T47D (cell line): ENCODE results near the gene ABLIM1.

ENCODE experiments used
- DNase-seq, 2 experiments: peaks; one replicate each; pipeline versions ENCODE4 v3.0.0 to v3.0.0-alpha.2; 2011 to 2012; ENCODE audit warnings: low read depth in 1 of 2, low spot score in 1 of 2
- JUND ChIP-seq: IDR thresholded peaks from 2 replicates; pipeline ENCODE4 v1.6.1; 2012; ENCODE audit warnings: low read depth
- in situ Hi-C: cut with HindIII; loops from 2 replicates; pipeline ENCODE4 v1.10.0; 2016; ENCODE audit warnings: low sequenced_read_pairs, low pct_unique_long_range_greater_than_20kb

The ABLIM1 gene

GRCh38 chr10:114623155-114623554 is 34.9 kb downstream of the ABLIM1 start:
- no peak for TF ChIP-seq JUND
- in situ Hi-C loops: no loop called here
- no peak for DNase-seq

- TF ChIP-seq JUND: no peak
- in situ Hi-C loops: no loop called here
- DNase-seq: no peak
These were observed 39.4 kb downstream of the ABLIM1 start for GRCh38 chr10:114618722-114619121.

- DNase-seq: no peak
- TF ChIP-seq JUND: no peak
- in situ Hi-C loops: no loop called here
These were observed 41.6 kb downstream of the ABLIM1 start for GRCh38 chr10:114616516-114616915.

- no peak for TF ChIP-seq JUND
- in situ Hi-C loops: no loop called here
These were observed 42.0 kb downstream of the ABLIM1 start for GRCh38 chr10:114616103-114616502.

GRCh38 chr10:114615600-114616007 is 42.5 kb downstream of the ABLIM1 start:
- in situ Hi-C loops: no loop called here
- no peak for DNase-seq
- no peak for TF ChIP-seq JUND

More at GRCh38 chr10:114616103-114616502, 42.0 kb downstream of the ABLIM1 start:
- DNase-seq: no peak

GRCh38 chr10:114613237-114613979 is 44.7 kb downstream of the ABLIM1 start:
- in situ Hi-C loops: no loop called here
- TF ChIP-seq JUND: no peak
- no peak for DNase-seq

- no peak for TF ChIP-seq JUND
- in situ Hi-C loops: no loop called here
- no peak for DNase-seq
These were observed 46.5 kb downstream of the ABLIM1 start for GRCh38 chr10:114611617-114612016.

GRCh38 chr10:114609518-114610426 is 48.3 kb downstream of the ABLIM1 start:
- in situ Hi-C loops: no loop called here

GRCh38 chr10:114607358-114607998 is 50.6 kb downstream of the ABLIM1 start:
- DNase-seq: no peak
- in situ Hi-C loops: no loop called here

More at GRCh38 chr10:114609518-114610426, 48.3 kb downstream of the ABLIM1 start:
- no peak for TF ChIP-seq JUND
- DNase-seq: no peak

GRCh38 chr10:114605155-114605797 is 52.8 kb downstream of the ABLIM1 start:
- in situ Hi-C loops: no loop called here
- TF ChIP-seq JUND: no peak
- no peak for DNase-seq

More at GRCh38 chr10:114607358-114607998, 50.6 kb downstream of the ABLIM1 start:
- no peak for TF ChIP-seq JUND

GRCh38 chr10:114604357-114605130 is 53.5 kb downstream of the ABLIM1 start:
- DNase-seq: no peak
- in situ Hi-C loops: no loop called here
- no peak for TF ChIP-seq JUND
